ENCODE data around the gene POLR2J.

POLR2J gene

GRCh38 chr7:102431617-102432298 lies 47.0 kb downstream of the POLR2J start (continued):
- no peak for TF ChIP-seq ZNF16 (tag by site-specific recombination; IDR thresholded peaks at IDR 0.05; ENCODE audit: low read depth)
- no peak for TF ChIP-seq ZNF214 (tag by site-specific recombination; IDR thresholded peaks at IDR 0.05; ENCODE audit: borderline replicate concordance)
- TF ChIP-seq ZFP69B (tag by site-specific recombination; IDR thresholded peaks at IDR 0.05) = no peak
- no peak for TF ChIP-seq GLI2 (tag by site-specific recombination; IDR thresholded peaks at IDR 0.05; ENCODE audit: borderline replicate concordance, low read depth)
- TF ChIP-seq ZNF112 (tag by site-specific recombination; IDR thresholded peaks at IDR 0.05) = no peak
- TF ChIP-seq ZNF747 (tag by site-specific recombination; IDR thresholded peaks at IDR 0.05) = no peak
- no peak for TF ChIP-seq ZFP37 (tag by site-specific recombination; IDR thresholded peaks at IDR 0.05)
- TF ChIP-seq ZNF600 (tag by site-specific recombination; IDR thresholded peaks at IDR 0.05) = peak; percentile 93
- no peak for TF ChIP-seq KLF9 (tag by site-specific recombination; IDR thresholded peaks at IDR 0.05; ENCODE audit: low read depth)
- TF ChIP-seq HOXC10 (CRISPR knock-in tag; IDR thresholded peaks at IDR 0.05) = no peak
- TF ChIP-seq MYNN (tag by site-specific recombination; IDR thresholded peaks at IDR 0.05; ENCODE audit: borderline replicate concordance) = no peak
- TF ChIP-seq ZNF280C (tag by site-specific recombination; IDR thresholded peaks at IDR 0.05) = no peak
- no peak for TF ChIP-seq ZNF184 (tag by site-specific recombination; IDR thresholded peaks at IDR 0.05)
- TF ChIP-seq ZNF138 (tag by site-specific recombination; IDR thresholded peaks at IDR 0.05; ENCODE audit: borderline replicate concordance) = no peak
- no peak for TF ChIP-seq ZNF202 (tag by site-specific recombination; IDR thresholded peaks at IDR 0.05; ENCODE audit: borderline replicate concordance)
- TF ChIP-seq ZNF398 (tag by site-specific recombination; IDR thresholded peaks at IDR 0.05) = no peak
- TF ChIP-seq ZNF426 (tag by site-specific recombination; IDR thresholded peaks at IDR 0.05) = no peak
- TF ChIP-seq ZNF121 (tag by site-specific recombination; IDR thresholded peaks at IDR 0.05) = no peak
- no peak for TF ChIP-seq BCL11B (tag by site-specific recombination; IDR thresholded peaks at IDR 0.05; ENCODE audit: low read depth)
- peak; percentile 96 for TF ChIP-seq ZIC2 (tag by site-specific recombination; IDR thresholded peaks at IDR 0.05)
- 0 out of 2 replicates have a peak, but pooled peaks have one; percentile 13 for TF ChIP-seq SP2 (tag by site-specific recombination; IDR thresholded peaks at IDR 0.05)
- TF ChIP-seq ZNF341 (tag by site-specific recombination; IDR thresholded peaks at IDR 0.05; ENCODE audit: low read depth) = no peak
- TF ChIP-seq ZNF146 (tag by site-specific recombination; IDR thresholded peaks at IDR 0.05) = no peak
- no peak for TF ChIP-seq TRIM28 (IDR thresholded peaks at IDR 0.05; ENCODE audit: borderline replicate concordance, low read length)
- no peak for TF ChIP-seq ZNF513 (tag by site-specific recombination; IDR thresholded peaks at IDR 0.05)
- no peak for TF ChIP-seq ZBTB1 (tag by site-specific recombination; IDR thresholded peaks at IDR 0.05)
- TF ChIP-seq SETDB1 (IDR thresholded peaks at IDR 0.05; ENCODE audit: insufficient read length, low read length) = no peak
- TF ChIP-seq ZNF830 (tag by site-specific recombination; IDR thresholded peaks at IDR 0.05; ENCODE audit: low read depth) = no peak
- no peak for TF ChIP-seq ZNF132 (tag by site-specific recombination; IDR thresholded peaks at IDR 0.05; ENCODE audit: borderline replicate concordance)
- no peak for TF ChIP-seq KLF16 (tag by site-specific recombination; IDR thresholded peaks at IDR 0.05)
- TF ChIP-seq ZSCAN23 (tag by site-specific recombination; IDR thresholded peaks at IDR 0.05) = no peak
- TF ChIP-seq ZBTB21 (tag by site-specific recombination; IDR thresholded peaks at IDR 0.05) = no peak
- no peak for TF ChIP-seq ZSCAN18 (tag by site-specific recombination; IDR thresholded peaks at IDR 0.05)
- no peak for TF ChIP-seq YY1 (tag by site-specific recombination; IDR thresholded peaks at IDR 0.05)
- TF ChIP-seq ZNF777 (tag by site-specific recombination; IDR thresholded peaks at IDR 0.05; ENCODE audit: borderline replicate concordance) = no peak
- TF ChIP-seq ZNF701 (tag by site-specific recombination; IDR thresholded peaks at IDR 0.05) = no peak
- no peak for TF ChIP-seq SCRT2 (tag by site-specific recombination; IDR thresholded peaks at IDR 0.05)

Data from HEK293 (cell line).